OCI-LY7 (cell line): ENCODE measurements around the gene SYNCRIP. TPM values are rescaled to one million over a fixed set of nuclear protein-coding genes. Genes with fewer than 3 reads are reported as not detected.
A peak's percentile ranks its signal among the peaks of the same experiment; 100 is the strongest.

ENCODE experiments used
- BruUV-seq: library from RNA; stranded (reverse); fragments of 400-500 nt; replicated peaks from 2 replicates; lab custom pipeline; 2021; lab: Mats Ljungman, UMichigan
- CTCF ChIA-PET: fragments of 300-600 bp; sonication (Branson Sonifier 250); formaldehyde crosslinking; loops from one replicate; lab custom pipeline; 2022; ENCODE audit warnings: antibody characterized with exemption; ENCODE audit not compliant: unreplicated experiment; lab: Charles Lee
- POLR2A ChIA-PET: fragments of 300-600 bp; sonication (Branson Sonifier 250); formaldehyde crosslinking; loops from one replicate; lab custom pipeline; 2022; ENCODE audit warnings: antibody characterized with exemption; lab: Charles Lee
- DNase-seq: peaks from one replicate; pipeline ENCODE4 v3.0.0-alpha.2; 2015; ENCODE audit warnings: low spot score
- H2AFZ ChIP-seq: fragments of 200-600 bp; sonication (generic), shearing (Covaris generic); 2 replicates; pipeline ENCODE4 v1.6.1; 2014; ENCODE audit warnings: mild to moderate bottlenecking, antibody characterized with exemption, low read length, moderate library complexity
- H3K27ac ChIP-seq: fragments of 200-600 bp; sonication (generic); 2 replicates; pipeline ENCODE4 v1.5.1; 2014; ENCODE audit warnings: mixed run types, low read depth, mild to moderate bottlenecking, moderate library complexity, low read length, inconsistent platforms; ENCODE audit not compliant: poor library complexity, severe bottlenecking
- H3K36me3 ChIP-seq: fragments of 200-600 bp; sonication (generic); 2 replicates; pipeline ENCODE4 v1.6.1; 2014; ENCODE audit warnings: mild to moderate bottlenecking, antibody characterized with exemption, low read length, moderate library complexity, mixed read lengths; ENCODE audit not compliant: insufficient read depth
- H3K4me1 ChIP-seq: fragments of 200-600 bp; sonication (generic); 2 replicates; pipeline ENCODE4 v1.5.1; 2014; ENCODE audit warnings: mild to moderate bottlenecking, low read length; ENCODE audit not compliant: insufficient read depth, poor library complexity, severe bottlenecking
- H3K4me2 ChIP-seq: fragments of 200-600 bp; sonication (generic); 2 replicates; pipeline ENCODE4 v1.6.1; 2014; ENCODE audit warnings: mild to moderate bottlenecking, low read length
- H3K4me3 ChIP-seq: fragments of 200-600 bp; sonication (generic); 2 replicates; pipeline ENCODE4 v1.5.1; 2014; ENCODE audit warnings: mild to moderate bottlenecking, low read depth, low read length; ENCODE audit not compliant: poor library complexity, severe bottlenecking
- H3K79me2 ChIP-seq: fragments of 200-600 bp; sonication (generic); 2 replicates; pipeline ENCODE4 v1.6.1; 2016; ENCODE audit warnings: low read depth, mild to moderate bottlenecking, low read length, moderate library complexity, mixed read lengths; ENCODE audit not compliant: insufficient read depth
- H3K9me2 ChIP-seq: fragments of 200-600 bp; sonication (generic); 2 replicates; pipeline ENCODE4 v1.6.1; 2016; ENCODE audit warnings: mild to moderate bottlenecking, low read length, mixed read lengths; ENCODE audit not compliant: insufficient read depth
- H3K9me3 ChIP-seq: fragments of 200-600 bp; sonication (generic); 2 replicates; pipeline ENCODE4 v1.6.1; 2014; ENCODE audit warnings: mild to moderate bottlenecking, mixed run types, low read length, mixed read lengths
- H4K20me1 ChIP-seq: fragments of 200-600 bp; sonication (generic); 2 replicates; pipeline ENCODE4 v1.6.1; 2014; ENCODE audit warnings: mild to moderate bottlenecking, antibody characterized with exemption, low read length, moderate library complexity, mixed read lengths; ENCODE audit not compliant: insufficient read depth
- EZH2phosphoT487 ChIP-seq: fragments of 200-600 bp; sonication (generic); IDR thresholded peaks from 2 replicates; pipeline ENCODE4 v1.6.1; 2018; ENCODE audit warnings: low read depth, borderline replicate concordance, mild to moderate bottlenecking, mixed run types, antibody characterized with exemption, low read length, moderate library complexity, mixed read lengths
- intact Hi-C: fragments of 100-400 bp; cut with micrococcal nuclease; formaldehyde crosslinking; loops from one replicate; pipeline ENCODE4 v1.10.0; 2022; ENCODE audit not compliant: unreplicated experiment
- total RNA-seq, 2 experiments: library from RNA; depleted of rRNA in 1 of 2; stranded (reverse); fragments of >200 nt in 1 of 2; shearing (Covaris generic) in 1 of 2; gene quantifications; 2 replicates each; pipeline ENCODE4 v1.2.3, GENCODE V29; 2014 to 2022
- TF ChIP-seq, protein P1 (sequence below): fragments of 200-600 bp; sonication (generic); conservative IDR thresholded peaks from 2 replicates; pipeline ENCODE4 v1.5.1; 2014; ENCODE audit warnings: mild to moderate bottlenecking, antibody characterized with exemption, low read length, moderate library complexity, mixed read lengths

The SYNCRIP gene
- total RNA-seq, 2 experiments from 2014 or later, result 73.5 to 188 TPM

- DNase-seq, result peak; percentile 21
Observed at GRCh38 chr6:85674604-85675003, 31.9 kb upstream of the SYNCRIP start.

DNA sequence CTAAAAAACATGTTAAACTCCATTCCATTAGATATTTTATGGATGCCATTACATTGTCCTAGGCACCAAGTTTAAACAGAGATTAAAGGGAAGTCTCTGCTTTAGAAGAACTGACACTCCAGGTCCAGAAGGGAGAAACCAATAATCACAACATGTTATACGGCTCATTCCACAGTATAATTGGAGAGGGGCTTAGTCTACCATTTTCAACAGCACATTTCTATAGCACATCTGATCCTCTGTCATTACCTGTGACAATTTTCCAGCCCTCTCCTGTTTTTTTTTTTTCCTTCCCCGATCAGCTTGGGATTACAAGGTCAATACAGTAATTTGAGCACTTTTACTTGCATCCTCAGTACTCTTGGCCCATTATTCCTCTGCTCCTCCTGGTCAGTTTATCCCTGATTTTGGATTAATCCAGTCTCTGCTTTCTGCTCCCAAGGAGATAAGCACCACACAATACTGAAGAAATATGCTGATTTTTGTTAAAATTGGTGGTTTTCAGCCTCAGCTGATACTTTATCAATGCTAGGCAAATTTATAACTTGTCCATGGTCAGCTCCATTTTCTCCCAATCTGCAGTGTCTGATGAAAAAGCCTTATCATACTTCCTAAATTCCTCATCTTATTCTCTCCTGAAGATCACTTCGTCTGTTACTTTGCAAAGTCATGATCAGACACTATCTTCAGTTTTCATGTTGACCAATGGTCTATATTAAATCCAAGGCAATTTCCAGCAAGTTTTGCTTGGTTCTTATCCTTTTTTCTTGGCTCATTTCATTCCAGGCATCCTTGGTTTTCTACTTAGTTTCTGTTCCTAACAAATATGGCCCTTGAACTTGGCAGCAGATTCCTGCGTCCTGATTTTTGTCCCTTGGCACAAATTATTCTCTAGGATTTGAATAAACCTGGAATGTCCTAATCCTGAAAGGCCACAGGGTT lies 30.8 kb upstream of the SYNCRIP start:
- no TSS peak for BruUV-seq
- ChIA-PET POLR2A (interaction anchor here (0.6 to 8.6 kb wide), 3 partner anchors 21 to 63 kb away, joined by 3 to 362 read pairs (median 9); partner anchors contain the start of gene SYNCRIP), CTCF (no interaction called here)
- Histone ChIP-seq H3K4me3 (no peak overlapping the region), H4K20me1 (peaks cover 42% of the 10 kb centered on the region), H3K79me2 (peaks cover 58% of the 10 kb centered on the region), H3K36me3 (peaks cover 67% of the 10 kb centered on the region), H2AFZ (no peak overlapping the region), H3K9me2 (no peaks in the 10 kb centered on the region), H3K4me2 (peak overlapping the region; percentile 69; the same call in 1 of the 2 replicates), H3K4me1 (peaks cover 45% of the 10 kb centered on the region), H3K27ac (peak overlapping the region; percentile 96), H3K9me3 (no peaks in the 10 kb centered on the region)
- peak; percentile 14 for DNase-seq
- intact Hi-C loops, result loop anchor here (10.0 kb wide), 1 partner anchor 319 kb away; no protein-coding TSS in a partner anchor
- no peak for TF ChIP-seq EZH2phosphoT487
- TF ChIP-seq, protein P1, sequence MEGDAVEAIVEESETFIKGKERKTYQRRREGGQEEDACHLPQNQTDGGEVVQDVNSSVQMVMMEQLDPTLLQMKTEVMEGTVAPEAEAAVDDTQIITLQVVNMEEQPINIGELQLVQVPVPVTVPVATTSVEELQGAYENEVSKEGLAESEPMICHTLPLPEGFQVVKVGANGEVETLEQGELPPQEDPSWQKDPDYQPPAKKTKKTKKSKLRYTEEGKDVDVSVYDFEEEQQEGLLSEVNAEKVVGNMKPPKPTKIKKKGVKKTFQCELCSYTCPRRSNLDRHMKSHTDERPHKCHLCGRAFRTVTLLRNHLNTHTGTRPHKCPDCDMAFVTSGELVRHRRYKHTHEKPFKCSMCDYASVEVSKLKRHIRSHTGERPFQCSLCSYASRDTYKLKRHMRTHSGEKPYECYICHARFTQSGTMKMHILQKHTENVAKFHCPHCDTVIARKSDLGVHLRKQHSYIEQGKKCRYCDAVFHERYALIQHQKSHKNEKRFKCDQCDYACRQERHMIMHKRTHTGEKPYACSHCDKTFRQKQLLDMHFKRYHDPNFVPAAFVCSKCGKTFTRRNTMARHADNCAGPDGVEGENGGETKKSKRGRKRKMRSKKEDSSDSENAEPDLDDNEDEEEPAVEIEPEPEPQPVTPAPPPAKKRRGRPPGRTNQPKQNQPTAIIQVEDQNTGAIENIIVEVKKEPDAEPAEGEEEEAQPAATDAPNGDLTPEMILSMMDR, result no peak

More at GRCh38 chr6:85674604-85675003, 31.9 kb upstream of the SYNCRIP start:
- no TSS peak for BruUV-seq
- Histone ChIP-seq H3K79me2 (peaks cover 63% of the 10 kb centered on the region), H2AFZ (no peak overlapping the region), H3K9me3 (no peaks in the 10 kb centered on the region), H3K27ac (peak overlapping the region; percentile 96), H3K36me3 (peaks cover 67% of the 10 kb centered on the region), H3K4me1 (peaks cover 35% of the 10 kb centered on the region), H4K20me1 (peaks cover 42% of the 10 kb centered on the region), H3K4me3 (peak overlapping the region; percentile 97), H3K9me2 (no peaks in the 10 kb centered on the region), H3K4me2 (peak overlapping the region; percentile 69)
- intact Hi-C loops, result loop anchor here (10.0 kb wide), 1 partner anchor 320 kb away; no protein-coding TSS in a partner anchor
- ChIA-PET POLR2A (interaction anchor here (0.8 to 8.6 kb wide), 8 partner anchors 9 to 82 kb away, joined by 3 to 362 read pairs (median 4); partner anchors contain the start of genes SNX14 and SYNCRIP), CTCF (no interaction called here)
- TF ChIP-seq EZH2phosphoT487, result no peak
- TF ChIP-seq, protein P1, result no peak
